ENCODE measurements around the gene ANXA9. TPM values are rescaled to one million over a fixed set of nuclear protein-coding genes. Genes with fewer than 3 reads are reported as not detected.

ANXA9 gene
- total RNA-seq, 1 donor from 2014 or later: not detected

GRCh38 chr1:150961756-150962155 is 20.3 kb upstream of the ANXA9 start:
- H3K9ac ChIP-seq: no peak overlapping the region
- no peaks in the 10 kb centered on the region for H3K9me3 ChIP-seq (ENCODE audit: low read depth)
- Mint-ChIP-seq H3K4me3 (no peak overlapping the region), H3K27ac (no peak overlapping the region), H3K4me1 (no peaks in the 10 kb centered on the region), H3K27me3 (ENCODE audit: insufficient read depth, low read depth) (peaks cover 3% of the 10 kb centered on the region), H3K9me3 (no peaks in the 10 kb centered on the region), H3K36me3 (peaks cover 54% of the 10 kb centered on the region)
- no peak overlapping the region for H3K4me3 ChIP-seq
- peaks cover 8% of the 10 kb centered on the region for H4K20me1 ChIP-seq (ENCODE audit: low read depth)
- H2AFZ ChIP-seq (replicated peaks): no peak overlapping the region
- DNase-seq (ENCODE audit: low spot score): no peak
- no peaks in the 10 kb centered on the region for H3K79me2 ChIP-seq (ENCODE audit: low read depth)
- no peaks in the 10 kb centered on the region for H3K27me3 ChIP-seq
- no peaks in the 10 kb centered on the region for H3K4me1 ChIP-seq
- H3K27ac ChIP-seq: no peak overlapping the region
- no peak overlapping the region for H3K4me2 ChIP-seq
- H3F3A ChIP-seq (ENCODE audit: low read depth): peaks cover 14% of the 10 kb centered on the region
- peaks cover 6% of the 10 kb centered on the region for H3K36me3 ChIP-seq
- no peak for TF ChIP-seq CTCF (IDR thresholded peaks at IDR 0.05)

- H3K79me2 ChIP-seq (ENCODE audit: low read depth): peaks cover 4% of the 10 kb centered on the region
- no peak overlapping the region for H3K4me2 ChIP-seq
- no peak overlapping the region for H3K27ac Mint-ChIP-seq
- no peak overlapping the region for H3K4me3 ChIP-seq
- H3K9ac ChIP-seq: no peak overlapping the region
- H3K27me3 ChIP-seq: no peaks in the 10 kb centered on the region
- H3K36me3 Mint-ChIP-seq: peaks cover 66% of the 10 kb centered on the region
- H3F3A ChIP-seq (ENCODE audit: low read depth): peaks cover 17% of the 10 kb centered on the region
- peaks cover 6% of the 10 kb centered on the region for H3K36me3 ChIP-seq
- H3K27ac ChIP-seq: no peak overlapping the region
- H3K9me3 ChIP-seq (ENCODE audit: low read depth): no peaks in the 10 kb centered on the region
- H3K4me3 Mint-ChIP-seq: no peak overlapping the region
- no peaks in the 10 kb centered on the region for H3K9me3 Mint-ChIP-seq
- no peak overlapping the region for H2AFZ ChIP-seq (replicated peaks)
- peaks cover 3% of the 10 kb centered on the region for H3K27me3 Mint-ChIP-seq (ENCODE audit: insufficient read depth, low read depth)
- no peaks in the 10 kb centered on the region for H3K4me1 Mint-ChIP-seq
- H4K20me1 ChIP-seq (ENCODE audit: low read depth): peaks cover 17% of the 10 kb centered on the region
- TF ChIP-seq CTCF (IDR thresholded peaks at IDR 0.05): no peak
- no peak for TF ChIP-seq EZH2 (IDR thresholded peaks at IDR 0.05)
- no peak for TF ChIP-seq EZH2phosphoT487 (IDR thresholded peaks at IDR 0.05)
- DNase-seq (ENCODE audit: low spot score): no peak
- no peaks in the 10 kb centered on the region for H3K4me1 ChIP-seq
These were observed 18.6 kb upstream of the ANXA9 start for GRCh38 chr1:150963321-150964163.

- Mint-ChIP-seq H3K27me3 (ENCODE audit: insufficient read depth, low read depth) (peaks cover 3% of the 10 kb centered on the region), H3K4me3 (no peak overlapping the region), H3K36me3 (peaks cover 69% of the 10 kb centered on the region), H3K4me1 (no peaks in the 10 kb centered on the region), H3K27ac (no peak overlapping the region), H3K9me3 (no peaks in the 10 kb centered on the region)
- Histone ChIP-seq H3K27ac (no peak overlapping the region), H4K20me1 (ENCODE audit: low read depth) (peaks cover 23% of the 10 kb centered on the region), H3K9ac (no peak overlapping the region), H3K4me3 (no peak overlapping the region), H2AFZ (replicated peaks) (no peak overlapping the region), H3K4me1 (no peaks in the 10 kb centered on the region), H3K9me3 (ENCODE audit: low read depth) (no peaks in the 10 kb centered on the region), H3F3A (ENCODE audit: low read depth) (peaks cover 17% of the 10 kb centered on the region), H3K27me3 (no peaks in the 10 kb centered on the region), H3K4me2 (no peak overlapping the region), H3K79me2 (ENCODE audit: low read depth) (peaks cover 10% of the 10 kb centered on the region), H3K36me3 (peaks cover 2% of the 10 kb centered on the region)
- TF ChIP-seq EZH2phosphoT487 (IDR thresholded peaks at IDR 0.05) (no peak), CTCF (IDR thresholded peaks at IDR 0.05) (no peak), EZH2 (IDR thresholded peaks at IDR 0.05) (no peak)
- no peak for DNase-seq (ENCODE audit: low spot score)
These were observed 18.0 kb upstream of the ANXA9 start for GRCh38 chr1:150964164-150964489.
